GM23248 (cell line): ENCODE data around the gene ARHGEF4.

Source experiments
- EZH2 ChIP-seq: fragments of 200-600 bp; sonication (generic); IDR thresholded peaks from 2 replicates; pipeline ENCODE4 v1.6.1; 2018; ENCODE audit warnings: antibody characterized with exemption, mild to moderate bottlenecking; ENCODE audit not compliant: insufficient read depth, poor library complexity, severe bottlenecking
- EZH2phosphoT487 ChIP-seq: fragments of 200-600 bp; sonication (generic); IDR thresholded peaks from 2 replicates; pipeline ENCODE4 v1.6.1; 2018; ENCODE audit warnings: antibody characterized with exemption, moderate library complexity, mild to moderate bottlenecking, low read depth; ENCODE audit not compliant: insufficient read depth

DNA sequence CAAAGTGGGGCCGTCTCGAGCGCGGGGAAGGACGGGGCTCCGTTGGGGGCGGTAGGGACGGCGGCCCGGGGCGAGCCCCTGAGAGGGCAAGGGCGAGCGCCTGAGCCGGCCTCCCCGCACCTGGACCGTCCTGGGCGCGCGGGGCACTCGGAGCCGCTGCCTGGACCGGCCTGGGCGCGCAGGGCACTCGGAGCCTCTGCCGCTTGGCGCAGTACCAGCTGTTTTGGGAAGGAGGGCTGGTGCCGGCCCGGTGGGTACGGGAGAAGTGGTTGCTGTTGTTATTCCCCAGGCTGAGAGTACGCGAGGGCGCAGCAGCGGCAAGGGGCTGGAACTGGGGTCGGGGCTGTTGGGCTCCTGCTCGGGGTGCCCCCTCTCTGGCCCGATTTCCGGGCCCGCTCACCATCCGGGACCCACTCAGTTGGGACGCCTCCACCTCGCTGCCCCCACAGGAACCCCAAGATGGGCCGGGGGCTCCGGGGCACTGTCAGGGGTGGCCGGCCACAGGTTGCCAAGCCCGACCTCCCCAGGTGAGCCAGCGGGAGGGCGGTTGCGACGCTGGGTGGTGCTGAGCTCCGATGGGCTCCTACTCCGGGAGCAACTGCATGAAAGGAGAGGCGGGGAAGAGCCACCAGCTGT is 579 bp downstream of the ARHGEF4 start:
- TF ChIP-seq EZH2phosphoT487 (no peak), EZH2 (no peak)
